ENCODE data around the gene SERINC2.

DNA sequence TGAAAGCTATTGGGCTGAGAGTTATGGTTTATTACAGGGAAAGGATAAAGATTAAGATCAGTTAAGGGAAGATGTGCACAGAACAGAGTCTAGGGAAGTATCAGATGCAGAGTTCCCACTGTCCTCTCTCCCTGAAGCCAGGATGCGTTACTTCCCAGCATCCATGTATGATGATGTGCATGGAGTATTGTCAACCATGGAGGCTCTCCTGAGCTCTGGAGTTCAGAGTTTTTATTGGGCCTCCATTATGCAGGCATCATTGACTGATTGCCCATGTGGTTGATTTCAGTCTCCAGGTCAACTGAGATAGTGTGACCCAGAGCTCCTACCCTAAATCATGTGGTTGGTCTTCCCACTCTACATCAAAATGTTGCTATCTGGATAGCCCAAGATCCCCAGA lies 30.7 kb downstream of the SERINC2 start:
- TF ChIP-seq GATA3 (IDR thresholded peaks at IDR 0.05; ENCODE audit: low read depth, low read length) (no peak), GATA2 (IDR thresholded peaks at IDR 0.05; ENCODE audit: low read depth, low read length) (no peak)
